Raji (cell line): ENCODE data around the gene MAP4K4.

ENCODE experiments used
- POLR2A ChIP-seq: IDR thresholded peaks from 2 replicates; pipeline ENCODE4 v1.6.1; 2011; ENCODE audit warnings: low read depth, low read length, control low read depth; ENCODE audit not compliant: insufficient read depth

Gene MAP4K4

DNA sequence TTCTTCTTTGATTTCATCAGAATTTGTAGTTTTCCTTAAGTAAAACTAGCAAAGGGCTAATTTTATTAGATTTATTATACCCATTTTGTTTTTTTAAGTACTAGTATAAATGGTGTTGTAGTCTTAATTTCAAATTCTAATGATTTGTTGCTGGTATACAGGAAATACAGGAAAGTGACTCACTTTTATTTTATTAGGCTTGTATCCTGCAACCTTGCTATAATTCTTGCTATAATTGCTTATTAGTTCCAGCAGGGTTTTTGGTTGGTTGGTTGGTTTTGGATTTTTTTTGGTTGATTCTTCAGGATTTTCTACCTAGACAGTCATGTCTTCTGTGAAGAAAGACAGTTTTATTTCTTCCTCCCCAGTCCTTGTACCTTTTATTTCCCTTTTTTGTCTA lies 183.6 kb downstream of the MAP4K4 start:
- TF ChIP-seq POLR2A: no peak

- no peak for TF ChIP-seq POLR2A
Measured at GRCh38 chr2:101882769-101883307, 185.3 kb downstream of the MAP4K4 start.

DNA sequence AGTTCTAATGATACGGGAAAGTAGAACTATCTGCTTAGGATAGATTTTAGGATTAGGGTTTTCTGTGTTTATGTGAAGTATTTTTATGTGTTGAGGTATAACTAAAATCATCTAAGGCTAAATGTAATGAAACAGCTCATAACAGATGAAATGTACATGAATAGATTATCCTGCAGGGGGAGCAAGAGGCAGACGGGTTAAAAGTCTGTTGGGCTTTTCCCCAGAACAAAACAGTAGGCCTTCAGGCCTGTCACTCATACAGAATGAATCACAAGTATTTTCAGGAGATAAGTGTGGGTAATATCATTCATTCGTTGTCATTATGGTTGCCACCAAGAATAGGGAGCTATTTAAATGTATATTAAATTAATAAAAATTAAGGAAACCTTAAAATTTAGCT lies 186.4 kb downstream of the MAP4K4 start:
- no peak for TF ChIP-seq POLR2A

GRCh38 chr2:101884423-101884822 lies 186.9 kb downstream of the MAP4K4 start:
- TF ChIP-seq POLR2A: no peak

DNA sequence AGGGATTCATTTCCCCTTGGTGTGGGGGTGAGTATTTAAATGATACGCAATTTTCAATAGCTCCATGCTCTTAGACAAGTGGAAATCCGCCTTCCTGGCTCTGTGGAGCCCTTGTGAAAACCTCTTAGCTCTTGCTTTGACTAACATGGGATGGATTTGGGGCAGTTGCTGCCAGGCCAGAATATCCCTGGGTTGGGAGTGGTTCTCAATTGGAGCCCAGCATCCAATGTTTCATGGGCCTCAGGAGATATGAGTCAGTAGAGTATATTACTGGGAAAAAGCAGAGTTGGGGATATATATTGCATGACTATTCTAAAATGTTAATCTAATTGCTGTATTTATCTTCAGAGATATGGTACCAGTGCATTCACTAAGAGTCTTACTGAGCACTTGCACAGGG lies 189.8 kb downstream of the MAP4K4 start:
- no peak for TF ChIP-seq POLR2A

GRCh38 chr2:101889460-101890098 lies 192.1 kb downstream of the MAP4K4 start:
- no peak for TF ChIP-seq POLR2A

DNA sequence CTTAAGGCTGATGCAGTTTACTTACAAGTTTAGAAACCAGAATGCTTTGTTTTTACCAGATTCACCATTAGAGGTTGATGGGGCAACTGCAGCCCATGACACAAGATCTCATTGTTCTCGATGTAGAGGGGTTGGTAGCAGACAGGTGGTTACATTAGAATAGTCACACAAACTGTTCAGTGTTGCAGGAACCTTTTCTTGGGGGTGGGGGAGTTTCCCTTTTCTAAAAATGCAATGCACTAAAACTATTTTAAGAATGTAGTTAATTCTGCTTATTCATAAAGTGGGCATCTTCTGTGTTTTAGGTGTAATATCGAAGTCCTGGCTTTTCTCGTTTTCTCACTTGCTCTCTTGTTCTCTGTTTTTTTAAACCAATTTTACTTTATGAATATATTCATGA lies 194.9 kb downstream of the MAP4K4 start:
- no peak for TF ChIP-seq POLR2A

GRCh38 chr2:101893681-101894381 lies 196.3 kb downstream of the MAP4K4 start:
- TF ChIP-seq POLR2A: no peak

GRCh38 chr2:101895039-101895438 lies 197.5 kb downstream of the MAP4K4 start:
- no peak for TF ChIP-seq POLR2A

DNA sequence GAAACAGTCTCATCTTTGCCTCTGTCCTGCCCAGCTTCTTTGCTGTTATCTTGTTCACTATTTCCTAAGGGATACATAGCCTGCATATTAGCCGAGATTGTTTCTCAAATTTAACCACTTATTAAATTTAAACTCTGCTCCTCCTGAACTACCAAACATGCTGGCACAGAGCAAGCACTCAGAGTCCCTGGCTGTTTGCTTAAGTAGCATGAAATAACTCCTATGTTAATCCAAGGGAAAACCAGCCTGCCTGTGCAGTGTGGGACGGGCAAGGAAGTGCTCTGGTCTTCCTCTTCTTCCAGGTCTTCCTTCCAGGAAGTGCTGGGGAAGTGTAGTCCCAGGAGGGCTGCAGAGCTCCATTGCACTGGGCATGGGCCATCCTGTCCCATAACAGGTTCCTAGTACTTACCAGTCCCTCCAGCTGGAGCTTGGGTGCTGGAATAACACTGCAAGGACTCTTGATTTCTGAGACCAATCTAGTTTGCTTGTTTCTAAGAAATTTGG lies 198.4 kb downstream of the MAP4K4 start:
- no peak for TF ChIP-seq POLR2A

- TF ChIP-seq POLR2A: no peak
Measured at GRCh38 chr2:101897301-101897700, 199.8 kb downstream of the MAP4K4 start.

- no peak for TF ChIP-seq POLR2A
Measured at GRCh38 chr2:101899265-101899664, 201.8 kb downstream of the MAP4K4 start.

GRCh38 chr2:101899871-101900270 lies 202.4 kb downstream of the MAP4K4 start:
- TF ChIP-seq POLR2A: no peak

DNA sequence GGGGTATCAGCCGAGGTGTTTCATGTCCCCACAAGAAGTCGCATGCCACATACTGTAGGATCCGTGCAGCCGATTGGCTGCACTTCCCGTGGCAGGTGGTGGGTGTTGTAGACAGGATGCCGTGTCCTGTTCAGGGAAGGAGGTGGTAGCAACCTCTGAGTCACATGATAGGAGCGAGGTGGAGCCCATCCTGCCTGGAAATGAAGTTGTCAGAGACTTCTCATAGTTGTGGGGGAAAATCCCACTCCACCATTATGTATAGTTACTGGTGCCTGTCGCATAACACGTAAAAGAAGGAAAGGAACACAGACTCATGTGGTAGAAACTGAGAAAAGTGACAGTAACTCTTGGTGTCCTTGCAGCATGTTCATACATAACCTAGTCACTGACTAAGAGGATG lies 202.9 kb downstream of the MAP4K4 start:
- no peak for TF ChIP-seq POLR2A

- TF ChIP-seq POLR2A: no peak
Measured at GRCh38 chr2:101901241-101901640, 203.7 kb downstream of the MAP4K4 start.

GRCh38 chr2:101902169-101902568 lies 204.7 kb downstream of the MAP4K4 start:
- TF ChIP-seq POLR2A: no peak
